Fibroblast of lung (primary cell): Measurements from ENCODE around the gene GDF15. TPM values are rescaled to one million over a fixed set of nuclear protein-coding genes. Genes with fewer than 3 reads are reported as not detected.
A peak's percentile ranks its signal among the peaks of the same experiment; 100 is the strongest.

Experiments used
- DNase-seq, 2 donors: peaks; one replicate each; pipeline versions ENCODE4 v3.0.0 to v3.0.0-alpha.2; 2010; ENCODE audit warnings: low read depth in 2 of 2
- H2AFZ ChIP-seq: 2 replicates; pipeline ENCODE4 v1.5.1; 2012; ENCODE audit warnings: low read length, control low read depth, inconsistent platforms
- H3K27ac ChIP-seq: 2 replicates; pipeline ENCODE4 v1.5.1; 2011; ENCODE audit warnings: low read length, control low read depth; ENCODE audit not compliant: insufficient read depth
- H3K27me3 ChIP-seq: 2 replicates; pipeline ENCODE4 v1.5.1; 2011; ENCODE audit warnings: mild to moderate bottlenecking, low read length; ENCODE audit not compliant: control insufficient read depth, insufficient read depth
- H3K36me3 ChIP-seq: 2 replicates; pipeline ENCODE4 v1.5.1; 2011; ENCODE audit warnings: low read length; ENCODE audit not compliant: control insufficient read depth, insufficient read depth
- H3K4me1 ChIP-seq: 2 replicates; pipeline ENCODE4 v1.5.1; 2011; ENCODE audit warnings: low read length; ENCODE audit not compliant: control insufficient read depth, insufficient read depth; ENCODE audit errors: extremely low read depth
- H3K4me2 ChIP-seq: 2 replicates; pipeline ENCODE4 v1.5.1; 2011; ENCODE audit warnings: low read length, control low read depth; ENCODE audit not compliant: insufficient read depth; ENCODE audit errors: extremely low read depth
- H3K4me3 ChIP-seq, 4 experiments: fragments of 200-600 bp in 1 of 4; sonication (generic) in 1 of 4; replicated peaks in 1 of 4; 2 replicates each; pipeline ENCODE4 v1.5.1; 2011 to 2016; ENCODE audit warnings: low read length in 4 of 4, low read depth in 3 of 4, mild to moderate bottlenecking in 3 of 4, control low read depth in 2 of 4, inconsistent platforms in 1 of 4, mixed read lengths in 1 of 4; ENCODE audit not compliant: insufficient read depth in 1 of 4; ENCODE audit errors: control extremely low read depth in 1 of 4
- H3K79me2 ChIP-seq: 2 replicates; pipeline ENCODE4 v1.5.1; 2012; ENCODE audit warnings: mild to moderate bottlenecking, low read length, inconsistent platforms; ENCODE audit not compliant: control insufficient read depth, insufficient read depth
- H3K9ac ChIP-seq: 2 replicates; pipeline ENCODE4 v1.5.1; 2011; ENCODE audit warnings: mild to moderate bottlenecking, low read length, control low read depth; ENCODE audit not compliant: insufficient read depth
- H3K9me3 ChIP-seq: 2 replicates; pipeline ENCODE4 v1.5.1; 2012; ENCODE audit warnings: low read depth, low read length; ENCODE audit not compliant: control insufficient read depth, insufficient read depth
- H4K20me1 ChIP-seq: 2 replicates; pipeline ENCODE4 v1.5.1; 2011; ENCODE audit warnings: low read length; ENCODE audit not compliant: control insufficient read depth, insufficient read depth; ENCODE audit errors: extremely low read depth
- CTCF ChIP-seq, 2 donors: IDR thresholded peaks in 1 of 2; conservative IDR thresholded peaks in 1 of 2; 1 replicate in 1 of 2; 2 replicates in 1 of 2; pipeline ENCODE4 v1.5.1; 2011 to 2012; ENCODE audit warnings: low read length in 2 of 2, control low read depth in 1 of 2, inconsistent platforms in 1 of 2, low read depth in 1 of 2, mild to moderate bottlenecking in 1 of 2
- EZH2 ChIP-seq: IDR thresholded peaks from 2 replicates; pipeline ENCODE4 v1.5.1; 2012; ENCODE audit warnings: low read length, control low read depth, mild to moderate bottlenecking; ENCODE audit errors: missing control alignments
- polyA plus RNA-seq, 2 donors: library from polyadenylated mRNA; depleted of rRNA in 1 of 2; stranded (reverse) in 1 of 2; unstranded in 1 of 2; fragments of >200 nt; gene quantifications; 2 replicates each; pipeline ENCODE4 v1.2.1, GENCODE V29; 2011 to 2012; ENCODE audit warnings: missing spikeins in 1 of 2
- total RNA-seq: library from RNA; depleted of rRNA; stranded (reverse); fragments of >200 nt; gene quantifications from 2 replicates; pipeline ENCODE4 v1.2.1, GENCODE V29; 2014

Gene GDF15
- total and polyA plus RNA-seq, 2 donors (not counting 1 experiment from before 2014, with no cell fraction given), result 8.6 to 140 TPM

GRCh38 chr19:18425515-18426415 lies 39.8 kb downstream of the GDF15 start:
- Histone ChIP-seq H3K9ac (peak overlapping the region; percentile 36), H3K4me1 (peaks cover 35% of the 10 kb centered on the region)
- DNase-seq, result peak; percentile 59 to 70

GRCh38 chr19:18426416-18426767 lies 40.4 kb downstream of the GDF15 start:
- Histone ChIP-seq H3K4me1 (peaks cover 32% of the 10 kb centered on the region), H3K36me3 (peaks cover 8% of the 10 kb centered on the region), H3K9ac (no peak overlapping the region), H3K4me3 (no peak overlapping the region), H3K79me2 (peaks cover 56% of the 10 kb centered on the region), H4K20me1 (no peaks in the 10 kb centered on the region), H2AFZ (no peak overlapping the region), H3K27ac (peak overlapping the region; percentile 33), H3K9me3 (no peaks in the 10 kb centered on the region), H3K27me3 (no peaks in the 10 kb centered on the region), H3K4me2 (peak overlapping the region; percentile 61)
- no peak for DNase-seq
- TF ChIP-seq EZH2 (no peak), CTCF (conservative IDR thresholded peaks at IDR 0.05 in 1 of 2, IDR thresholded peaks at IDR 0.05 in 1 of 2; ENCODE audit: low read depth in 1 of 2, low read length in 2 of 2) (no peak)

More at GRCh38 chr19:18425515-18426415, 39.8 kb downstream of the GDF15 start:
- no peaks in the 10 kb centered on the region for H3K9me3 ChIP-seq
- H3K4me3 ChIP-seq, result no peak overlapping the region
- TF ChIP-seq EZH2, result no peak
- TF ChIP-seq CTCF (conservative IDR thresholded peaks at IDR 0.05 in 1 of 2, IDR thresholded peaks at IDR 0.05 in 1 of 2; ENCODE audit: low read depth in 1 of 2, low read length in 2 of 2), result no peak
- H3K79me2 ChIP-seq, result peaks cover 62% of the 10 kb centered on the region
- H2AFZ ChIP-seq, result no peak overlapping the region
- peak overlapping the region; percentile 67 for H3K4me2 ChIP-seq
- H3K36me3 ChIP-seq, result peaks cover 8% of the 10 kb centered on the region
- peak overlapping the region; percentile 33 for H3K27ac ChIP-seq
- no peaks in the 10 kb centered on the region for H4K20me1 ChIP-seq
- H3K27me3 ChIP-seq, result no peaks in the 10 kb centered on the region

- Histone ChIP-seq H2AFZ (no peak overlapping the region), H3K9ac (no peak overlapping the region), H3K4me1 (peaks cover 29% of the 10 kb centered on the region), H3K4me2 (no peak overlapping the region), H3K27ac (no peak overlapping the region), H3K9me3 (no peaks in the 10 kb centered on the region), H3K27me3 (no peaks in the 10 kb centered on the region), H3K4me3 (no peak overlapping the region), H3K36me3 (peaks cover 10% of the 10 kb centered on the region), H4K20me1 (no peaks in the 10 kb centered on the region), H3K79me2 (peaks cover 49% of the 10 kb centered on the region)
- no peak for TF ChIP-seq CTCF (conservative IDR thresholded peaks at IDR 0.05 in 1 of 2, IDR thresholded peaks at IDR 0.05 in 1 of 2; ENCODE audit: low read depth in 1 of 2, low read length in 2 of 2)
- no peak for TF ChIP-seq EZH2
- DNase-seq, result no peak
Measured at GRCh38 chr19:18427080-18427742, 41.3 kb downstream of the GDF15 start.
